Smooth muscle cell (in vitro differentiated cells): ENCODE measurements around the gene EFCAB12. TPM values are rescaled to one million over a fixed set of nuclear protein-coding genes. Genes with fewer than 3 reads are reported as not detected.
"Not testable (repeated sequence)": the region's sequence is repeated elsewhere in the genome, so short reads cannot be mapped to it uniquely, and the experiment has no call there.

Experiments
- DNase-seq: peaks from one replicate; lab custom pipeline; 2025; ENCODE audit not compliant: unreplicated experiment; lab: John Stamatoyannopoulos, UW
- H2AFZ ChIP-seq: fragments of 200-600 bp; sonication (generic); 2 replicates; pipeline ENCODE4 v1.6.0; 2016; ENCODE audit warnings: antibody characterized with exemption, low read depth, mild to moderate bottlenecking
- H3F3A ChIP-seq: fragments of 200-600 bp; sonication (generic); 2 replicates; pipeline ENCODE4 v1.6.0; 2017; ENCODE audit warnings: antibody characterized with exemption, low read depth
- H3K27ac ChIP-seq: fragments of 200-600 bp; sonication (generic); 2 replicates; pipeline ENCODE4 v1.5.1; 2016; ENCODE audit warnings: low read depth, mild to moderate bottlenecking
- H3K27me3 ChIP-seq: fragments of 200-600 bp; sonication (generic); 2 replicates; pipeline ENCODE4 v1.6.1; 2016; ENCODE audit warnings: low read depth, mild to moderate bottlenecking
- H3K36me3 ChIP-seq: fragments of 200-600 bp; sonication (generic); 2 replicates; pipeline ENCODE4 v1.5.1; 2016; ENCODE audit warnings: low read depth
- H3K4me1 ChIP-seq: fragments of 200-600 bp; sonication (generic); 2 replicates; pipeline ENCODE4 v1.5.1; 2016; ENCODE audit warnings: low read depth
- H3K4me2 ChIP-seq: fragments of 200-600 bp; sonication (generic); 2 replicates; pipeline ENCODE4 v1.6.0; 2016; ENCODE audit warnings: mild to moderate bottlenecking
- H3K4me3 ChIP-seq: fragments of 200-600 bp; sonication (generic); 2 replicates; pipeline ENCODE4 v1.5.1; 2016; ENCODE audit warnings: mild to moderate bottlenecking
- H3K79me2 ChIP-seq: fragments of 200-600 bp; sonication (generic); 2 replicates; pipeline ENCODE4 v1.6.0; 2016; ENCODE audit warnings: low read depth, mild to moderate bottlenecking
- H3K9ac ChIP-seq: fragments of 200-600 bp; sonication (generic); 2 replicates; pipeline ENCODE4 v1.6.0; 2016; ENCODE audit warnings: low read depth
- H3K9me3 ChIP-seq: fragments of 200-600 bp; sonication (generic); replicated peaks from 2 replicates; pipeline ENCODE4 v1.5.1; 2016; ENCODE audit warnings: low read depth
- H4K20me1 ChIP-seq: fragments of 200-600 bp; sonication (generic); 2 replicates; pipeline ENCODE4 v1.6.0; 2016; ENCODE audit warnings: low read depth
- CTCF ChIP-seq: fragments of 200-600 bp; sonication (generic); IDR thresholded peaks from 2 replicates; pipeline ENCODE4 v1.5.1; 2017; ENCODE audit warnings: borderline replicate concordance, mild to moderate bottlenecking, antibody characterized with exemption; ENCODE audit not compliant: insufficient read depth, poor library complexity, severe bottlenecking
- WGBS: methylation state at CpG from one replicate; pipeline ENCODE4 v1.1.7; 2016; ENCODE audit warnings: low lambda C conversion rate; 5-methylcytosine and 5-hydroxymethylcytosine counted together
- polyA plus RNA-seq: library from polyadenylated mRNA; unstranded; fragments of >200 nt; fragmentation: Nextera tagmentation; extraction: Ambion mirVana; gene quantifications from 2 replicates; pipeline ENCODE4 v1.2.1, GENCODE V29; 2016
- total RNA-seq: library from RNA; depleted of rRNA; stranded (reverse); fragments of >200 nt; gene quantifications from 2 replicates; pipeline ENCODE4 v1.2.3, GENCODE V29; 2014

Gene EFCAB12
- total and polyA plus RNA-seq, 2 experiments from 2014 or later, result 0.09 TPM; not detected in 1

- H3K4me3 ChIP-seq, result no peak overlapping the region
- H4K20me1 ChIP-seq, result no peaks in the 10 kb centered on the region
- H3K9me3 ChIP-seq, result no peaks in the 10 kb centered on the region
- H3F3A ChIP-seq, result peaks cover under 1% of the 10 kb centered on the region
- no peak overlapping the region for H2AFZ ChIP-seq
- no peaks in the 10 kb centered on the region for H3K36me3 ChIP-seq
- no peak for TF ChIP-seq CTCF
- H3K27ac ChIP-seq, result no peak overlapping the region
- peaks cover under 1% of the 10 kb centered on the region for H3K4me1 ChIP-seq
- no peaks in the 10 kb centered on the region for H3K79me2 ChIP-seq
- no peak for DNase-seq
- H3K27me3 ChIP-seq, result no peaks in the 10 kb centered on the region
- whole genome bisulfite sequencing, result 93% methylated on average over 16 of the region's 16 CpGs
- H3K9ac ChIP-seq, result no peak overlapping the region
- H3K4me2 ChIP-seq, result no peak overlapping the region
Measured at GRCh38 chr3:129366312-129366831, 62.1 kb downstream of the EFCAB12 start.

- H3K4me2 ChIP-seq, result no peak overlapping the region
- H3K27ac ChIP-seq, result no peak overlapping the region
- H3K9me3 ChIP-seq, result no peaks in the 10 kb centered on the region
- no peaks in the 10 kb centered on the region for H4K20me1 ChIP-seq
- H3K4me3 ChIP-seq, result no peak overlapping the region
- H3K4me1 ChIP-seq, result peaks cover 9% of the 10 kb centered on the region
- WGBS, result 95% methylated on average over 13 of the region's 13 CpGs
- H3K79me2 ChIP-seq, result no peaks in the 10 kb centered on the region
- H2AFZ ChIP-seq, result no peak overlapping the region
- no peaks in the 10 kb centered on the region for H3K36me3 ChIP-seq
- H3F3A ChIP-seq, result peaks cover 6% of the 10 kb centered on the region
- TF ChIP-seq CTCF, result no peak
- no peak overlapping the region for H3K9ac ChIP-seq
- no peak for DNase-seq
- H3K27me3 ChIP-seq, result no peaks in the 10 kb centered on the region
Measured at GRCh38 chr3:129365296-129366136, 62.9 kb downstream of the EFCAB12 start.

- H3K27me3 ChIP-seq, DNase-seq, H3K9ac ChIP-seq, H3K4me3 ChIP-seq, H3K36me3 ChIP-seq, H2AFZ ChIP-seq, H3K79me2 ChIP-seq, H3K4me2 ChIP-seq, H3K27ac ChIP-seq, H3F3A ChIP-seq, H4K20me1 ChIP-seq, H3K9me3 ChIP-seq: not testable (repeated sequence)
- peaks cover 16% of the 10 kb centered on the region for H3K4me1 ChIP-seq
- WGBS, result 70% methylated on average over 2 of the region's 2 CpGs
Measured at GRCh38 chr3:129364811-129365210, 63.6 kb downstream of the EFCAB12 start.

GRCh38 chr3:129363356-129363755 is 65.1 kb downstream of the EFCAB12 start:
- DNase-seq, H3K4me2 ChIP-seq, H3K27me3 ChIP-seq, H3K27ac ChIP-seq, H4K20me1 ChIP-seq, H3F3A ChIP-seq, H3K79me2 ChIP-seq, H3K4me3 ChIP-seq, H2AFZ ChIP-seq, H3K9ac ChIP-seq, H3K9me3 ChIP-seq, H3K36me3 ChIP-seq: not testable (repeated sequence)
- 97% methylated on average over 18 of the region's 28 CpGs for WGBS
- peaks cover 21% of the 10 kb centered on the region for H3K4me1 ChIP-seq
